Measurements from ENCODE around the gene ATP6AP1. TPM values are rescaled to one million over a fixed set of nuclear protein-coding genes. Genes with fewer than 3 reads are reported as not detected.

The ATP6AP1 gene
- total RNA-seq, 1 donor from 2014 or later = 22.6 TPM

GRCh38 chrX:154420402-154420756 lies 8.1 kb upstream of the ATP6AP1 start:
- Histone ChIP-seq H3K4me2 (no peak overlapping the region), H2AFZ (replicated peaks) (no peak overlapping the region), H3K4me3 (no peak overlapping the region), H3K4me1 (no peaks in the 10 kb centered on the region), H4K20me1 (ENCODE audit: low read depth) (no peaks in the 10 kb centered on the region), H3K27ac (no peak overlapping the region), H3F3A (ENCODE audit: low read depth) (no peaks in the 10 kb centered on the region), H3K79me2 (ENCODE audit: low read depth) (no peaks in the 10 kb centered on the region), H3K36me3 (no peaks in the 10 kb centered on the region), H3K9ac (no peak overlapping the region), H3K9me3 (ENCODE audit: low read depth) (no peaks in the 10 kb centered on the region), H3K27me3 (no peaks in the 10 kb centered on the region)
- Mint-ChIP-seq H3K27me3 (ENCODE audit: insufficient read depth, low read depth) (peaks cover 13% of the 10 kb centered on the region), H3K27ac (no peak overlapping the region), H3K36me3 (peaks cover 2% of the 10 kb centered on the region), H3K4me3 (no peak overlapping the region), H3K4me1 (peaks cover 3% of the 10 kb centered on the region), H3K9me3 (peaks cover 23% of the 10 kb centered on the region)
- no peak for TF ChIP-seq EZH2phosphoT487 (IDR thresholded peaks at IDR 0.05)
- TF ChIP-seq CTCF (IDR thresholded peaks at IDR 0.05) = no peak
- no peak for TF ChIP-seq EZH2 (IDR thresholded peaks at IDR 0.05)
- DNase-seq (ENCODE audit: low spot score) = no peak

GRCh38 chrX:154426916-154427770 lies 1.3 kb upstream of the ATP6AP1 start:
- Mint-ChIP-seq H3K27ac (no peak overlapping the region), H3K4me3 (peak overlapping the region; percentile 84), H3K4me1 (peaks cover 17% of the 10 kb centered on the region), H3K27me3 (ENCODE audit: insufficient read depth, low read depth) (peaks cover 9% of the 10 kb centered on the region), H3K36me3 (peaks cover 6% of the 10 kb centered on the region), H3K9me3 (peaks cover 22% of the 10 kb centered on the region)
- Histone ChIP-seq H3K4me1 (no peaks in the 10 kb centered on the region), H3K9ac (no peak overlapping the region), H3K9me3 (ENCODE audit: low read depth) (no peaks in the 10 kb centered on the region), H3K36me3 (no peaks in the 10 kb centered on the region), H3F3A (ENCODE audit: low read depth) (peaks cover 7% of the 10 kb centered on the region), H3K79me2 (ENCODE audit: low read depth) (peaks cover 16% of the 10 kb centered on the region), H3K27me3 (no peaks in the 10 kb centered on the region), H3K4me2 (no peak overlapping the region), H4K20me1 (ENCODE audit: low read depth) (no peaks in the 10 kb centered on the region), H2AFZ (replicated peaks) (no peak overlapping the region), H3K27ac (no peak overlapping the region), H3K4me3 (no peak overlapping the region)
- no peak for TF ChIP-seq EZH2phosphoT487 (IDR thresholded peaks at IDR 0.05)
- TF ChIP-seq CTCF (IDR thresholded peaks at IDR 0.05) = no peak
- DNase-seq (ENCODE audit: low spot score) = no peak

GRCh38 chrX:154429711-154430110 lies 1.2 kb downstream of the ATP6AP1 start:
- Histone ChIP-seq H3K36me3 (no peaks in the 10 kb centered on the region), H3K4me2 (peak overlapping the region; percentile 79), H3K4me1 (no peaks in the 10 kb centered on the region), H3K27ac (no peak overlapping the region), H3K9ac (no peak overlapping the region), H2AFZ (replicated peaks) (no peak overlapping the region), H4K20me1 (ENCODE audit: low read depth) (no peaks in the 10 kb centered on the region), H3K79me2 (ENCODE audit: low read depth) (peaks cover 16% of the 10 kb centered on the region), H3F3A (ENCODE audit: low read depth) (peaks cover 7% of the 10 kb centered on the region), H3K27me3 (no peaks in the 10 kb centered on the region), H3K4me3 (no peak overlapping the region), H3K9me3 (ENCODE audit: low read depth) (no peaks in the 10 kb centered on the region)
- no peak overlapping the region for H3K27ac Mint-ChIP-seq
- TF ChIP-seq EZH2 (IDR thresholded peaks at IDR 0.05) = no peak
- no peak for TF ChIP-seq CTCF (IDR thresholded peaks at IDR 0.05)
- TF ChIP-seq EZH2phosphoT487 (IDR thresholded peaks at IDR 0.05) = no peak
- DNase-seq (ENCODE audit: low spot score) = no peak
- peaks cover 11% of the 10 kb centered on the region for H3K27me3 Mint-ChIP-seq (ENCODE audit: insufficient read depth, low read depth)
- H3K4me1 Mint-ChIP-seq = peaks cover 15% of the 10 kb centered on the region
- peak overlapping the region; percentile 84 for H3K4me3 Mint-ChIP-seq
- H3K36me3 Mint-ChIP-seq = peaks cover 6% of the 10 kb centered on the region
- H3K9me3 Mint-ChIP-seq = peaks cover 22% of the 10 kb centered on the region
